ENCODE measurements around the gene ADSL.
A peak's percentile ranks its signal among the peaks of the same experiment; 100 is the strongest.

DNA sequence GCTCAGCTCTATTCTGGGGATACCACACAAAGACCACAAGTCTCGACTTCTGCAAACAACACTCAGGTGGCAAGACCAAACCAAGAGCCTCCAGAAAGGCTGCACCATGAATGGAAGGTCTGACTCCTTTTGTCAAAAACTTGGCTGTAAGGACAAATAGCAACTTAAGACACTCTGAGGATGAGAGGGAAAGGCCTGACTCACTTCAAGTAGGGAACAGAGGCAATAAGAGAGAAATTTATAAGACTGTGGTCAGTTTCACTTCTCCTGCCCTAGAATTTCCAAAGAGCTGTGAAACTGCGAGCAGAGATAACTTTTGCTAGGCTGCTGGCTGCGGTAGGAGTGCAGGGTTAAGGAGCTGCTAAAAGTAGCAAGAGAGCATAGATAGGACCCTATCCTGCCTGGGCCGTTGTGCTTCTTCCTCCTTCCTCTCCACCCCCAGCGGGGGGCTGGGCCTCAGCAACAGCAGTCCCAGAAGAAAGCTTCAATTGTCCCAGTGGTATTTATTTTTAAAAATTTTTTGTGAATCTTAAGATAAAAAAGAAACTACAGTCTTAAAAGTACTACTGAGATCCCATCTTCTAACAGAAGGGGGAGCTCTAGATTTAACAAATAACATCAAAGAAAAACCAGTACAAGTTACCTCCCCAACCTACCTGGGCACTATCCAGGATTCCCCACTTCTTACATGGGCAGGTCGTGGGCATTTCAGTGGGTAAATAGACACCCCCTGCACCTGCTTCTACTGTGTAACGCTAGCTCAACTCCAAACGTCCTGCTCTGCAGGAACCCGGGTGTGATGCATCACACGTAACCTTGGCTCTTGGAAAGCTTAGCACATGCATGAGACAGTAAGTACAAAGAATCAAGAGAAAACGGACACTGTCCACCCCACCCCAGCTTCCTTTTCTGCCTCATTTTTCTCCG, 90.5 kb downstream of the ADSL start:
- TF ChIP-seq, protein P1, sequence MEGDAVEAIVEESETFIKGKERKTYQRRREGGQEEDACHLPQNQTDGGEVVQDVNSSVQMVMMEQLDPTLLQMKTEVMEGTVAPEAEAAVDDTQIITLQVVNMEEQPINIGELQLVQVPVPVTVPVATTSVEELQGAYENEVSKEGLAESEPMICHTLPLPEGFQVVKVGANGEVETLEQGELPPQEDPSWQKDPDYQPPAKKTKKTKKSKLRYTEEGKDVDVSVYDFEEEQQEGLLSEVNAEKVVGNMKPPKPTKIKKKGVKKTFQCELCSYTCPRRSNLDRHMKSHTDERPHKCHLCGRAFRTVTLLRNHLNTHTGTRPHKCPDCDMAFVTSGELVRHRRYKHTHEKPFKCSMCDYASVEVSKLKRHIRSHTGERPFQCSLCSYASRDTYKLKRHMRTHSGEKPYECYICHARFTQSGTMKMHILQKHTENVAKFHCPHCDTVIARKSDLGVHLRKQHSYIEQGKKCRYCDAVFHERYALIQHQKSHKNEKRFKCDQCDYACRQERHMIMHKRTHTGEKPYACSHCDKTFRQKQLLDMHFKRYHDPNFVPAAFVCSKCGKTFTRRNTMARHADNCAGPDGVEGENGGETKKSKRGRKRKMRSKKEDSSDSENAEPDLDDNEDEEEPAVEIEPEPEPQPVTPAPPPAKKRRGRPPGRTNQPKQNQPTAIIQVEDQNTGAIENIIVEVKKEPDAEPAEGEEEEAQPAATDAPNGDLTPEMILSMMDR (conservative IDR thresholded peaks at IDR 0.05 in 1 of 2, IDR thresholded peaks at IDR 0.05 in 1 of 2; ENCODE audit: low read depth in 1 of 2, low read length in 2 of 2), result peak; percentile 43 to 46
- TF ChIP-seq EZH2 (IDR thresholded peaks at IDR 0.05; ENCODE audit: low read length, missing control alignments), result no peak

Measured in fibroblast of lung (primary cell).